Activated effector memory CD4-positive, alpha-beta T cell treated with anti-CD3 and anti-CD28 coated beads, Interleukin-2, amount 50 U/mL, for 16 hours (primary cell): Measurements from ENCODE around the gene CXADR.

ENCODE experiments used
- DNase-seq: peaks from one replicate; pipeline ENCODE4 v3.0.0-alpha.2; 2020

Gene CXADR

DNA sequence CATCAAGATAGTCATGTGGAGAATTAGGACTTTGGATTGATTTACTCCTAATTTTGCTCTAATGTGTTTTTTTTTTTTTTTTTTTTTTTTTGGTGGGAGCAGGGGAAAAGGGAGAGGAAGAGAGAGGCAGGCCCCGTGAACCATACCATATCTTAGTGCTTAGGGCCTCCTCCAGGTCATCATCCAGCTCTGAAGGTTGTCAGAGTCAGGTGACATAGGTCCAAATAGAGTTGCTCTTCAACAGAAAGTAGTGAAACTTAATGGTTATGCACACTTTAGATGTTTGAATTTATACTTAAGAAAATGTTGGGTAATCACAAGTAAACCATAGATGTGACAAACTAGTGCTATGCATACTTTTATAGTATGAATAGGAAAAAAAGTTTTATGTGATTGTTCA lies 32.2 kb downstream of the CXADR start:
- no peak for DNase-seq

DNA sequence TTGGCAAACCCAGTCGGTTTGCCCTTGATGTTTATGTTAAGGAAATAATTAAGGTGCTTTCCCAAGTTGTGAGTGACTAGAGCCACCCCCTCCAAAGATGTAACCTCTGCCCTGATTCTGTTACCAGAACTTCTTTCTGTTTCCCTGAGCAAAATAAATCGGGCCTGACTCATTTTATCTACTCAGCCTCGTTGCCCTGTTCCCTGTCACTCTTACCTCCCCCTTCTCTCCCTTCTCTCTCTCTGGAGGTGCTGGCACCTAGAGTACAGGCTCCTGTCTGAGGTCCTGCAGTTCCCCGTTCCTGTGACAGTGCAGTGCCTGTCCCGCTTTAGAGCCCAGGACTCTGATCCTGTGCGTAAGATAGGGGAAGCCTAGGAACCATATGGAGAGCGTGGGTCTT lies 35.4 kb downstream of the CXADR start:
- DNase-seq = no peak

DNA sequence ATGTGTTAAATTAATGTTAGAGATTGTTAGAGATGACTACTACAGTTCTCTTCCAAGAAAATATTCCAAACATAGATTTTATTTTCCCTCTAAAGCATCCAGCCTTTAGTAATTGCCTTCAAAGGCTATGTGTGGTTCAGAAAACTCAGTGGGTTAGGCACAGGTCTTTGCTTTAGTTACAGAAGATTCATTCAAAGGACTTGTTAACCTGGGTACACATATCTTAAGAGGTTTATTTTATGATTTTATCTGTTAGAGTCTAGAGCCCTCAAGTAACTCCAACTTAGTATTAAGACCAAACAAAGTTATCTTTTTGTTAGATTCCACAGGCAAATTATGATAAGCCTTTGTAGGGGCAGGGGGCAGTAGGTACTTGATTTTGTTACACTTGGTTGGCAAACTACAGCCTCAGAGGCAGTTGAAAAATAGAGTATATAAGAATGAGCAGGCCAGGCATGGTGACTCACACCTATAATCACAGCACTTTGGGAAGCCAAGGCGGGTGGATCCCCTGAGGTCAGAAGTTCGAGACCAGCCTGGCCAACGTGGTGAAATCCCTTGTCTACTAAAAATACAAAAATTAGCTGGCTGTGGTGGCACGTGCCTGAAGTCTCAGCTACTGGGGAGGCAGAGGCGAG lies 37.9 kb downstream of the CXADR start:
- no peak for DNase-seq

DNA sequence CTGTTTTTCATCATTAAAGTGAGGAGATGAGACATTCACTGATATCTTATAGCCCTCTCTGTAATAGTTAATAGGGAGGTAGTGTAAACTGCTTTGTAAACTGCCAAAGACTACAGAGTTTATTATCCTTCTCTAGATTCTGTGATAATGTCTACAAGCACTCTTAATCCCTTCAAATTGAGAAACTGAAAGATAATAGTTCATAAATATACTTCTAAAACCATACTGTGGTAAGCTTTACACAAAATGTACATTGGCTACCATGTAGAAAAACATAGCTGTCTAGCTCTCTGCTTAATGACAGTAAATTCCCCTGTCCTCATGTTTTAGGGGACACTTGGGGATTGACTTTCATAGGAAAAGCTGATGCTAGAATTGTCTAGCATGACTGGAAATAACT lies 39.6 kb downstream of the CXADR start:
- DNase-seq = no peak

DNA sequence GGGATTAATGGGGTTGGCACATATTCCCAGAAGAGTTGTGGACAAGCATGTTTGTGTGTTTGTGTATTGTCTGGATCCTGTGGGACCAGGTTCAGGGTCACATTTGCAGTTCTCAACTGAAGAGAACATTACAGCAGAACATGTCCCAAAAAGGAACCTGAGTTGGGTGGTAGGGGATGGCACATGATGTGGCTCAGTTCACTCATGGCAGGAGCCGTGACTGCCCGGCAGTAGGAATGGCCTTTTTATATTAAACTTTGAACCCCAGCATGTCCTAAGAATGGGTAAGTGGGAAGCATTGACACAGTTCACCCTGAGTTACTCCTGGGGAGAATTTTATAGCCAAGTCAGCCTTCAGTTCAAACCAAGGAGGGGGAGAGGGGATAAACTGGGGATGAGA lies 41.3 kb downstream of the CXADR start:
- no peak for DNase-seq

DNA sequence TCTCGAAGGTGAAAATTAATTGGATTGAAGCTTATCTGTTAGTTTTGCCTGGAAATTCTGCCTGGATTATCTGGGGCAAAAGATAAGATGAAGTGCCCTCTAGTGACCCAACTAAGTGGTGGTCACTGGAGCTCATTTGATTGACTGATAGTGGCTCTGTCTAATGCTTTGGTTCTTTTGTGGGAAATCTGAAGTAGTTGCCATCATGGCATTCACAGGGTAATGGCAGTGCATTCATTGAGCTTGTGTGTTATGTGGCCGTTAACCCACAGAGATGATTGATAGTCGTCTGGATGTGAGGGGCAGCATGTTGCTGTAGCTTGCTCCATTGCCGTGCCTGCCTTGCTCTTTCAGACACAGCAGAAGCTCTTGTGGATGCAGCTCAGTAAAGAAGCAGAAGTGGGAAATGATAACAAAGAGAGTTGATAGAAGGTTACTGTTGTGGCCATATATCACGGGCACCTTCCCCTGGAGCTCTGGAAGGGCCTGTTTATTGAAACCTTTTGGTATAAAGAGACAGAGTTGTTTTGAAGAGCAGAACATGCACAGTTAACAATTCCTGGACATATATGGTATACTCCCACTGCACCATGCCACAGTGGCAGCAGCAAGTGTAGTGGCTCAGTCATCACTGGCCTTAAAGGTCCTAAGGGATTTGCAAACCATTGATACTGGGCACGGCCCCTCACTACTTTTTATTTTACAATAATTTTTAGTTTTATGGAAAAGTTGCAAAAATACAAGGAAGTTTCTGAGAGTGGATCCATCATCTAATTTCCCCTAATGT lies 42.0 kb downstream of the CXADR start:
- DNase-seq = no peak

DNA sequence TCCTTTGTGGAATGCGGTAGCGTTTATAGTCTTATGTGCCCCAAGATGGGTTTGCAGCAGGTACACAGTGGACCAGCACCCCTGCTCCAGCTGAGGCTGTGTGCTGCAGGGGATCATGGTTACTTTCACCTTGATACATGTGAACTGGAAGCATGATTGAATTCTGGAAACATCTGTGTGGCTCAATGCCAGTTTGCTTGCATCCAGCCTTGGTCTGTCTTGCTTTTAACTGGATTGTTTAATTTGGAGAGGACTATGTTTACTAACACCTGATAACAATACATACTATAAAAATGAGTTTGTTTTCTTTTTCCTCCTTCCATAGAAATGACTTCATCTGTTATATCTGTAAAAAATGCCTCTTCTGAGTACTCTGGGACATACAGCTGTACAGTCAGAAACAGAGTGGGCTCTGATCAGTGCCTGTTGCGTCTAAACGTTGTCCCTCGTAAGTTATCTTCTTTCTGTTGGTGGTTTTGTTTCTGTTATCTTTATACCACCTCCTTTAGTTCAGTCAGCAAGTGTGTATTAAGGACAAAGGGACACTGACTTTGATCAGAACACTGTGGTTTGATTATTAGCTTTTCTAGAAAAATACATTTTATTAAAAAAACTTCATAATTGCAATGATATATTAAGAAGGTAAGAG lies 47.7 kb downstream of the CXADR start:
- no peak for DNase-seq

DNA sequence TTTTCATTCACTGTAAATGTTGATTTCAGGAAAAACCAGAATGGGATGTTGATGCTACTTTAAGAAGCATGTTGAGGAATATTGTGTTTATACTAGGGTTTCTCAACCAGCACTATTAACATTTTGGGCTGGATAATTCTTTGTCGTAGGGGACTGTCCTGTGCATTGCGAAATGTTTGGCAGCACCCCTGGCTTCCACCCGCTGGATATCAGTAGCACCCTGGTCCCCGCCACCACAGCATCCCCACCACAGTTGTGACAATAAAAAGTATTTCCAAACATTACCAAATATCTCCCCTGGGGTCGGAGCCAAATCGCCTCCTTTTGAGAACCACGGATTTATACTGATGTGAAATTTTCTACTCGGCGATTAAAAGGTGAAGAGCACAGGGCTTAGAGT lies 57.9 kb downstream of the CXADR start:
- DNase-seq = no peak

DNA sequence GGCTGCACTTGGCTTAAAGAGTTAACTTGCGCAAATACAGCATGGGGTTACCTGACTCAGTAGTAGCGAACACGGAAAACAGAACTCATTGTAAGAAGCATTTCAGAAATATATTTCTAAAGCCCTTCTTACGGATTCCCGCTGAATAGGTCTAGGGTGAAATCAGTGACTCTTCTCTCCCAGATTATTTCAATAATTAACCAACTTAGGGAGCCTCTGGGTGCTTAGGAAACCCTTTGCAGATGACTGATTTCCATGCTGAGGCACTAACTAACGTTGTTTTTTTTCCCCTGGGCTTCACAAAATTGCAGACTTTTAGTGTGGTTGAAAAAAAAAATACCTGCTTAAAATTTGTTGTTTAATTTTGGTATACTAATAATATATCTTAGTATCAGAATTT lies 59.6 kb downstream of the CXADR start:
- DNase-seq = no peak

DNA sequence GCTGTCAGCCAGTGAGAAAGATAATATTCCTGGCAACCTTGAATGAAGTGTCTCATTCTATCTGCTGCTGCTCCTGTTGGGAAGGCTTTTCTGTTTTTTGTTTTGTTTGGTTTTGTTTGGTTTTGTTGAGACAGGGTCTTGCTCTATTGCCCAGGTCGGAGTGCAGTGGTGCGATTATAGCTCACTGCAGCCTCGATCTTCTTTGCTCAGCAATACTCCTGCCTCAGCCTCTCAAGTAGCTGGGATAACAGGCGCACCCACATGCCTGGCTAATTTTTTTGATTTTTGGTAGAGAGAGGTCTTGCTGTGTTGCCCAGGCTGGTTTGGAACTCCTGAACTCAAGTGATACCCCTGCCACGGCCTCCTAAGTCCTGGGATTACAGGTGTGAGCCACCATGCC lies 62.2 kb downstream of the CXADR start:
- no peak for DNase-seq

DNA sequence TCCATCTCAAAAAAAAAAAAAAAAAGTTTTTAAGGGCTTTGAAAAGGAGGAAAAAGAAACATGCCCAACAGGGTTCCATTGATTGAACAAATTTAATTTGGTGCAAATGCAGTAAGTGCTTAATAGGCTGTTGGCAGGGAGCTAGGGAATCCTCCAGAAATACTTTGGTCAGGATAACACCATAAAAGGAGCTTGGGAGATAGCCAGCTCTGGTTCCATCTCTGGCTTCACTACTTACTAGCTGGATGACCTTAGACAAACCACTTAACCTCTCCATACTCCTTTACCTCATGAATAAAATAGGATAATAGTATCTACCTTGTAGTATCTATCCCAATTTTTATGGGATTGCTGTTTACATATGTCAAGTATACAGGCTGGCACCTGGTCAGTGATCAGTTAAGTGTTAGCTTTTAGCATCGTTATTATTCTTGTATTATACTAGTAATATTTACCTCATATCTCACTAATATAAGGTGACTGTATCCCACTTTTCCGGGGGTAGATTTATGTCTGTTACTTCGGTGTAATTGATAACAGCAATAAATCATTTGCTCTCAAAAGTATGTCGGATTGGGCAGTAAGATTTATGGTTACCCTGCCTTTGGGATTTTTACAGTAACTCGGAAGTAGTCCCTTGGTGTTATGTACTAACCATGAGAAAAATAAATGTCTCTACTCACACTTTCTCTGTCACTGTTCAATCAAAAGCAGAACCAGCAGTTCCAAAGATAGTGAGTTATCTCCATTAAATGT lies 63.4 kb downstream of the CXADR start:
- DNase-seq = no peak

DNA sequence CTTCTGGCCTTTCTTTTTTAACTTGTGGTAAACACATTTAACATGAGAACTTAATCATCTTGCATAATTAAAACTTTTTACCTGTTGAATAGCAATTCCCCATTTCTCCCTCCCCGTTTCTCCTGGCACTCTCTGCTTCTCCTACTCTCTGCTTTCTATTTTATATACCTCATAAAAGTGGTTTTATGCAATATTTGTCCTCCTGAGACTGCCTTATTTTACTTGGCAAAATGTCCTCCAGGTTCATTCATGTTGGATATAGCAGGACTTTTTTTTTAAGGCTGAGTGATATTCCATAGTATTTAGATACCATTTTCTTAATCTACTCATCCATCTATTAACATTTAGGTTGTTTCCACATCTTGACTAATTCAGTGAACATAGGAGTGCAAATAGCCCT lies 64.9 kb downstream of the CXADR start:
- no peak for DNase-seq

DNA sequence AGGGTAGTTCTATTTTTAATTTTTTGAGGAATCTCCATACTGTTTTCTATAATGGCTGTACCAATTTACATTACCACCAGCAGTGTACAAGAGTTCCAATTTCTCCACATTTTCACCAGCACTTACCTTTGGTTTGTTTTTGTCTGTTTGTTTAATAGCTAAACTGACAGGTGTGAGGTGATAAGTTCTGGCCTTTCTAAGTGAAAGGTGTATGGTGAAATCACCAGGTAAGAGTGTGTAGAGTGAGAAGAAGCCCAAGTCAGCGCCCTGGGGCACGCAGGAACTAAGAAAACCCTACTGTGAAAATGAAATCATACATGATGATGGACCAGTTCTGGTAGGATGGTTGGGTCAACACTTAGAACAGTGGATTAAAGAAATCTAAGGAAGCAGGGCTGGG lies 65.3 kb downstream of the CXADR start:
- DNase-seq = no peak

DNA sequence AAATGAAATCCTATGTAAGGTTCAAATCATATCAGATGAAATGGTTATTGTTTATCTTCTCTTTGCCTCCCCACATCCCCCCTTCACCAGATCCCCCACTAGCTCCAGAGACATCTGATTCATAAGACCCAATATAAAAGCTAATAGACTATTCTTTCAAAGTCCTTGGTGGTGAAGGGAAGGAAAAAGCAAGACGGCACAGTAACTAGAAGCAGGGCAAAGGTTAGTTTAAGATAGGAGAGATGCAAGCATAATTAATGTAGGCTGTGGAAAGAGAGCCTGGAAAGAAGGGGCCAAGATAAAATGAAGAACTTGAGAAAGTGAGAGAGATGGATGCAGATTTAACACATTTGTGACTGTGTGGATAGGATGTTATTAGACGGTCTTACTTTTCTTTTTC lies 66.0 kb downstream of the CXADR start:
- no peak for DNase-seq

DNA sequence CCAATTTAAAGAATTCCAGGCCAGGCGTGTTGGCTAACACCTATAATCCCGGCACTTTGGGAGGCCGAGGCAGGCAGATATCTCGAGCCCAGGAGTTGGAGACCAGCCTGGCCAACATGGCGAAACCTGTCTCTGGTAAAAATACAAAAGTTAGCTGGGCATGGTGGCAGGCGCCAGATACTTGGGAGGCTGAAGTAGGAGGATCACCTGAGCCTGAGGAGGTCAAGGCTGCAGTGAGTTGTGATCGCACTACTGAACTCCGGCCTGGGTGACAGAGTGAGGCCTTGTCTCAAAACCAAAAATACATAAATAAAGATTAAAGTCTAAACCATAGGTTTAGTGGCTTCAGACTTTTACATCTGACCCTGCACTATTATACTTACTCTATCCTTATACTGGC lies 67.5 kb downstream of the CXADR start:
- no peak for DNase-seq

DNA sequence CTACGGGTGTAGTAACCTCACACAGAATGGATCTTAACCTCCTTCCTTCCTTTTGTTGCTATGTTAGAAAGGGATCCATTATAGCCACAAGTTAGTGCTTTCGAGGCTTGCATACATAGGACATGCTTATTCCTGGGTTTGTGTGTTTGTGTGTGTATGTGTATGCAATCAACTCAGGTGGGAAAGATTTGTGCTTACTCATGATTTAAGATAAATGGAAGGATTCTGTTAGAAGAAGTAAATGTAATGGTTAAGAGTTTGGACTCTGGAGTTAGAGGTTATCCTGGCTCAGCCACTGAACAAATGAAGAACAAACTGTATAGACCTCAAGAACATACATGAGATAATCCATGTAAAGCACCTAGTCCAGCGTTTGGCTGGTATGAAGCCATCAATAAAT lies 71.1 kb downstream of the CXADR start:
- no peak for DNase-seq

DNA sequence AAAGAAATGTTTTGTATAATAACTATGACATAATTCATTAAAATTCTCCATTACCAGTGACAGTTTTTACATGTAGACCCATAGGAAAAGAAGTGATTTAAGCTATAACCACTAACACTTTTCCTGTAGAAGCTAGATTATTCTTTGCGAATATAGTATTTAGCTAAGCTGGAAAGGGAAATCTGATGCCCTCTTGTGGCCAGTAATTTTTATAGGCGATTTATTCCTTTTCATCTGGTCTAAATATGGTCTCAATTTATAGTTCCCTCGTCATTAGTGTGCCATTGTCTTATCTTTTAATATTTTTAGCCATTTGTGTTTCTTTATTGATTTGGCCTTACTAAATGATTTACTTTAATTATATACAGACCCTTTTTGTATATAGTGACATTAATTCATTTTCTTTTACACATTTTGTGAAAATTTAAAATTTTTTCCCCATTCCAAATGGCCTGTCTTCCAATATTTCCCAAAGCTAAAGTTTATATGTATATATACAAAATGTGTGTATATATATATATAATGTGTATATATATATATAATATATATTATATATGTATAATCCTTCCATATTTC lies 73.1 kb downstream of the CXADR start:
- no peak for DNase-seq

DNA sequence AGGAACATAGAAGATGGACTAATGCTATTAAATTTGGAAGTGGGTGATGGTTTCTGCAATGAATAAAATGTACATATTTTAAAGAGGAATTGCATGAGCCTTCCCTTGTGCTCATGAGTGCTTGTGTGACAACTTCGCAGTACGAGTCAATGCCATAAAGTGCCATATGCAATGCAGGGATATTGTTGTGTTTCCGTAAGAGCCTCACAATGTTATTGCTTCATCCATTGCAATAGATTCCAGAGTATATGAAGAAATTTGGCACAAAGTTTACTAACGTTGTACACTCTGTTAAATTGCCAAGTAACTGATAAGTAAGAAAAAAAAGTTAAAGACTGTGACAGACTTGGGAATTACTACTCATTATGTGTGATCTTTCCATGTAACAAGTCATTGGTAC lies 77.6 kb downstream of the CXADR start:
- no peak for DNase-seq

DNA sequence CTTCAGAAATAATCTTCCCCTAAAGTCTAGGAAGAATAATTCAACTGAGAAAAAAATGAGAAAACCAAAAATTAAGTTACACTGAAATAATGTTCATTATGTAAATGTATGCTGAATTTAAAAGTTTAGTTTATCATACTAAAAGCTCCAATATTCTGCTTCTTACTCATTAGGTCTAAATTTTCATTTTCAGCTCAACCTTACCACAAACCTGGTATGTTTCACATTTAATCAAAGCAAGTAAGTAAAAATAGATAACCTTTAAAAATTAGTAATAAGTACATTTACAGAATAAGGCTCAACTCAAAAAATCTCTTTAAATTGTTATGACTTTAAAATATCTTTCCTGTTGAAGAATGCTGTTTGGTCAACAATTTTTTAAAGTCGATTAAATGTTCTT lies 84.8 kb downstream of the CXADR start:
- no peak for DNase-seq

DNA sequence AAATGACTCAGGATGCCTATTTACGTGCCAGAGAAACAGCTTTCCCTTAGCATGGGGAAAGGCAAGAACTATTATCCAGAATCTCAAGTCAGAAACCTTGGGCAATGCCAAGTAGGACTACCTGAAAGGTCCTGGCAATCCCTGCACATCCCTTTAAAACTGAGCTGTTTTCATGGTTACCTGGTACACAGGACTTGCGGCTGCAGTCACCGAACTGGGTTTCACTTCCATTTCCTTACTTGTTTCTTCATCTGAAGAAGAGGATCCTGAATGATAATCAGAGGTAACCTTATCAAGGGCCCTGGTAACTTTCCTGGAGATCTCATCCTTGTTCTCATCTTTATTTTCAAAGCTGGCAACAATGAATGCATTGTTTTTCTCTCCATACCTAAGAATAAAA lies 85.6 kb downstream of the CXADR start:
- DNase-seq = no peak

DNA sequence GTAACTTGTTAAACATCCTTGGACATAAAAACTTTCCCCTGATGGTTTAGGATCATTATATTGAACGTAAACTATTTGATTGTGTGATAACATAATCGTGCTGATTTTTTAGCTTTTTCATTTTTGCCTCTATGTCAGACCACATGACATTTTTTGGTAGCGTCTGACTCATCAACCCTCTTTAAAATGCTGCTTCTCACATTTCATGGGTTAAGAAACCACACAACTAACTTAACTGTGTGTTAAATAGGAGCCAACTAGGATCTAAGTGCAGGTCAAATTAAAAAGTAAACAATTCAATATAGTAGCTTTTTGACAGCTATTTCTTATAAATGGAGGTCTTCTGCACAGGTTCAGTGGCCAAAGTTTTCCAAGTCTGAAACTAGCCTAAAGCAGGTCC lies 90.0 kb downstream of the CXADR start:
- DNase-seq = no peak

DNA sequence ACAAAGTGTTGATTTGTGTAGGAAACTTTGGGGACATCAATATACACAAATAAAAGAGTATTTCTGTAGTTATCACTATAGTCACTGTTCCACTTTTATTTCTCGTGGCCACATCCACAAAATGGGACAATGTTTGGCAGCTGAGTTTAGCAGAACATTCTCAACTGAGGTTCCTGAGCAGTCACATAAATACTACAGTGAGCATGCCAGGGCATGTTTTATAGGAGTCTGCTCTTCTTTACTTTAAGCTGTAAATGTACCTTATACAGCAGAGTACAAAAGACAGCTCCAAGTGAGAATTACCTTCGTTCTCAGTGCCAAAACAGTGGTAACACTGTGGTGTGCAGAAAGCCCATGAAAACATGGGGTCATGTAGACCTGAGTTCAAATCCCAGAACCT lies 94.8 kb downstream of the CXADR start:
- no peak for DNase-seq

DNA sequence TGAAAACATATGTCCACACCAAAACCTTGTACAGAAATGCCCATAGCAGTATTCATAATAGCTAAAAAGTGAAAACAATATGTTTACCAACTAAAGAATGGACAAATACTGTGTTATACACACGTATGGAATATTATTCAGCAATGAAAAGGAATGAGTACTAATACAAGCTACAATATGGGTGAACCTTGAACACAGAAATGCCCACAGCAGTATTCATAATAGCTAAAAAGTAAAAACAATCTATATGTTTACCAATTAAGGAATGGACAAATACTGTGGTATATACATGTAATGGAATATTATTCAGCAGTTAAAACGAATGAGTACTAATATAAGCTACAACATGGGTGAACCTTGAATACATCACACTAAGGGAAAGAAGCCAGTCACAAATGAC lies 96.8 kb downstream of the CXADR start:
- no peak for DNase-seq
